ENCODE data around the gene B3GALT6. TPM values are rescaled to one million over a fixed set of nuclear protein-coding genes. Genes with fewer than 3 reads are reported as not detected.

Gene B3GALT6
- total and polyA plus RNA-seq, 8 donors = 1.8 to 13.8 (median 7.5) TPM; not detected in 1

DNA sequence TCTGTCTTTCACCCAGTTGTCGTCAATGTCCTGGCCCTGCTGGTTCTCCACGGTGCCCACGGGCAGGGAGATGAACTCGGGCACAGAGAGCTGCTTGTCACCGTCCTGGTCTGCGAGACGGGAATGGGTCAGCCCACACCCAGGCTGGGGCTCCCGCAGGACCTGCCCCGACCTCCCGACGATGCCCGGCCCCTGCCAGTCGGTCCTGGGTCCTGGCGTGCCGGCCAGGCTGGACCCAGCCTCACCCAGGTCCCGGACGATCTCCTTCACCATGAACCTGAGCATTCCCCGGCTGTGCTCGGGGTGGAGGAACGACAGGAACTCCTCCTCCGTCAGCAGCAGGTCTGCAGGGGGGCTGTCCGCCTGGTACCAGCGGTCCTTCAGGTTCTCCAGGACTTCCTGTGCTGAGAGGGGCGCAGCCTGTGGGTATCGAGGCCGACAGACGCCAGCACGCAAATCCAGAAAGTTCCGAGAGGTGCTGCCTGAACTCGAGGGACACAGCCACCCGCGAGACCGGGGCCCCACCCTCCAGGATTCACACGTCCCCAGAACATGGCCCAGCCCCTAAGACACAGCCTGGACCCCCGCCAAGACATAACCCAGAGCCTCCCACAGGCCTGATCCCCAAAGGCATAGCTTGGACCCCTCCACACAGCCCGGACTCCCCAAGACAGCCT, 13.4 kb upstream of the B3GALT6 start:
- TF ChIP-seq POLR2AphosphoS5 (IDR thresholded peaks at IDR 0.05) (no peak), POLR2A (IDR thresholded peaks at IDR 0.05) (no peak), EP300 (IDR thresholded peaks at IDR 0.05) (no peak)
- TF ChIP-seq, protein P1, sequence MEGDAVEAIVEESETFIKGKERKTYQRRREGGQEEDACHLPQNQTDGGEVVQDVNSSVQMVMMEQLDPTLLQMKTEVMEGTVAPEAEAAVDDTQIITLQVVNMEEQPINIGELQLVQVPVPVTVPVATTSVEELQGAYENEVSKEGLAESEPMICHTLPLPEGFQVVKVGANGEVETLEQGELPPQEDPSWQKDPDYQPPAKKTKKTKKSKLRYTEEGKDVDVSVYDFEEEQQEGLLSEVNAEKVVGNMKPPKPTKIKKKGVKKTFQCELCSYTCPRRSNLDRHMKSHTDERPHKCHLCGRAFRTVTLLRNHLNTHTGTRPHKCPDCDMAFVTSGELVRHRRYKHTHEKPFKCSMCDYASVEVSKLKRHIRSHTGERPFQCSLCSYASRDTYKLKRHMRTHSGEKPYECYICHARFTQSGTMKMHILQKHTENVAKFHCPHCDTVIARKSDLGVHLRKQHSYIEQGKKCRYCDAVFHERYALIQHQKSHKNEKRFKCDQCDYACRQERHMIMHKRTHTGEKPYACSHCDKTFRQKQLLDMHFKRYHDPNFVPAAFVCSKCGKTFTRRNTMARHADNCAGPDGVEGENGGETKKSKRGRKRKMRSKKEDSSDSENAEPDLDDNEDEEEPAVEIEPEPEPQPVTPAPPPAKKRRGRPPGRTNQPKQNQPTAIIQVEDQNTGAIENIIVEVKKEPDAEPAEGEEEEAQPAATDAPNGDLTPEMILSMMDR (IDR thresholded peaks at IDR 0.05) = no peak
- WGBS, 5 donors = 90 to 95% (median 94%) methylated on average over 18 to 36 of the region's 36 CpGs
- no peak for DNase-seq
- Histone ChIP-seq H3K36me3 (peaks cover 44 to 85% (median 83%) of the 10 kb centered on the region in 4 donors), H3K27me3 (peaks cover 0 to 6% (median 0%) of the 10 kb centered on the region in 3 donors), H3K4me3 (no peak overlapping the region), H3K4me1 (peaks cover 0 to 30% (median 24%) of the 10 kb centered on the region in 4 donors), H3K9me3 (no peaks in the 10 kb centered on the region), H3K27ac (no peak overlapping the region)
- intact Hi-C loops (cut with DNase I; ENCODE audit: low total_unique reads) = no loop called here

- Histone ChIP-seq H3K9me3 (no peaks in the 10 kb centered on the region), H3K27me3 (no peaks in the 10 kb centered on the region), H3K4me3 (no peak overlapping the region), H3K4me1 (peaks cover 0 to 25% (median 17%) of the 10 kb centered on the region in 4 donors), H3K27ac (no peak overlapping the region), H3K36me3 (peaks cover 49 to 92% (median 90%) of the 10 kb centered on the region in 4 donors)
- TF ChIP-seq EP300 (IDR thresholded peaks at IDR 0.05) (no peak), POLR2A (IDR thresholded peaks at IDR 0.05) (no peak), POLR2AphosphoS5 (IDR thresholded peaks at IDR 0.05) (no peak)
- TF ChIP-seq, protein P1 (IDR thresholded peaks at IDR 0.05) = no peak
- intact Hi-C loops (cut with DNase I; ENCODE audit: low total_unique reads) = no loop called here
- WGBS, 5 donors = 90 to 96% (median 94%) methylated on average over 7 to 20 of the region's 20 CpGs
- DNase-seq = no peak
Observed at GRCh38 chr1:1219341-1219740, 12.7 kb upstream of the B3GALT6 start.

DNA sequence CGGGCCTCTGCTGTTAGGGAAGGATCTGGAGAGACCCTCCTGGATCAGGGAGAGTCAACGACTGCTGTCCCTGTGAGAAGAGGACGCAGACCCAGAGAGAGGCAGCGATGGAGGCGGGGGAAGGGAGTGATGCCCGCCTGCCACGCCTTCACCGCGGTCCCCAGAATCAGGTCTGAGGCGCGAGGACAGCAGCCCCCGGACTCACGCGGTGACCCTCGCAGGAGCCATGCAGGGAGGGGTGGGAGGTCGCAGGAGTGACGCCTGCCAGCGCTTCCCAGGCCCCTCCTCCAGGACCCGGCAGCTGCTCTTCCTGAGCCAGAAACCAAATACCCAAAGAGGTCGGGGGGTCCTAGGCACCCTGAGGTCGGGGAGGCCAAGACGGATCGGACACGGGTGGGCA, 11.8 kb upstream of the B3GALT6 start:
- TF ChIP-seq POLR2A (IDR thresholded peaks at IDR 0.05) (no peak), EP300 (IDR thresholded peaks at IDR 0.05) (no peak), POLR2AphosphoS5 (IDR thresholded peaks at IDR 0.05) (no peak)
- TF ChIP-seq, protein P1 (IDR thresholded peaks at IDR 0.05) = no peak
- DNase-seq = no peak
- intact Hi-C loops (cut with DNase I; ENCODE audit: low total_unique reads) = loop anchor here (10.0 kb wide), 1 partner anchor 45 kb away; the partner anchor contains the start of gene TTLL10
- Histone ChIP-seq H3K27ac (no peak overlapping the region), H3K9me3 (no peaks in the 10 kb centered on the region), H3K4me3 (no peak overlapping the region), H3K27me3 (no peaks in the 10 kb centered on the region), H3K36me3 (peaks cover 49 to 100% (median 99%) of the 10 kb centered on the region in 4 donors), H3K4me1 (peaks cover 0 to 27% (median 17%) of the 10 kb centered on the region in 4 donors)
- 84 to 95% (median 93%) methylated on average over 20 to 24 of the region's 24 CpGs for WGBS, 5 donors

DNA sequence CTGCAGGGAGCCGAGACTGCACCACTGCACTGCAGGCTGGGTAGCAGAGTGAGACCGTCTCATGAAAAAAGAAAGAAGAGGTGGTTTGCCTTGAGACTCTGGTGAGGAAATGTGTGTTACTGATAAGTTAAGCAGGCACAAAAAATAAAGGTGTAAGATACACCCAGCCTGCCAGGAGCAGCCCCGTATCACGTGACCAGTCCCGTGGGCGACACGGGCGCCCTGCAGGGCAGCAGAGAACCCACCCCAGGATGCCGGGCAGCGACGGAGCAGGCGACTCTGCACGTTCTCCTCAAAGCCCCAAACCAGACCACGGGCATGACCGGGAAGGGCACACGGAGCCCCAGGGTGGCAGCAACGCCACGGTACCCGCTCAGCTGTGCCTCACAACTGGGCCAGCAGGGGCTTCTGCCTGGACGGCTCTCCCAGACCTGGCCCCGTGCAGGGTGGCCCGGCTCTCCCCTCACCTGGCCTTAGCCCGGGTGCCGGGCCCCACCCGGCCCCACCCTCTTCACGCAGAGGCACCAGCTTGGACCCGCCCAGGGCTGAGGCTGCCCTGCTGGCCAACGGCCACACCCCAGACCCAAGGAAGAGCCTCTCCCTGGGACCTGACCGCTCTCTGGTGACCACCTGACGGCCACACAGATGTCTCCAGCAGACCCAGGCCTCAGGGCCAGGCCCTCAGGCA, 10.0 kb upstream of the B3GALT6 start:
- DNase-seq = peak in 1 of 2 donors; percentile 66
- 37 to 74% (median 57%) methylated on average over 27 to 30 of the region's 30 CpGs for WGBS, 5 donors
- intact Hi-C loops (cut with DNase I; ENCODE audit: low total_unique reads) = loop anchor here (10.0 kb wide), 1 partner anchor 47 kb away; the partner anchor contains the start of gene TTLL10
- H3K27me3 ChIP-seq = no peaks in the 10 kb centered on the region
- peaks cover 0 to 39% (median 24%) of the 10 kb centered on the region in 4 donors for H3K4me1 ChIP-seq
- TF ChIP-seq POLR2AphosphoS5 (IDR thresholded peaks at IDR 0.05) = no peak
- TF ChIP-seq, protein P1 (IDR thresholded peaks at IDR 0.05) = no peak
- no peak for TF ChIP-seq POLR2A (IDR thresholded peaks at IDR 0.05)
- no peak for TF ChIP-seq EP300 (IDR thresholded peaks at IDR 0.05)
- H3K9me3 ChIP-seq = no peaks in the 10 kb centered on the region
- H3K27ac ChIP-seq = peak overlapping the region in 1 of 5 donors; percentile 18
- H3K36me3 ChIP-seq = peaks cover 52 to 100% (median 100%) of the 10 kb centered on the region in 4 donors
- H3K4me3 ChIP-seq = no peak overlapping the region

Data from stomach (tissue), 9 donors.